Neural cell (in vitro differentiated cells): ENCODE results near the gene SERPINB1.

Experiments used
- CTCF ChIP-seq: fragments of 450-650 bp; IDR thresholded peaks from 2 replicates; pipeline ENCODE4 v1.5.1; 2014; ENCODE audit warnings: antibody characterized with exemption, mild to moderate bottlenecking, moderate library complexity; ENCODE audit not compliant: poor library complexity, severe bottlenecking
- EP300 ChIP-seq: fragments of 450-650 bp; conservative IDR thresholded peaks from 2 replicates; pipeline ENCODE4 v1.6.1; 2014; ENCODE audit warnings: antibody characterized with exemption, mild to moderate bottlenecking, moderate library complexity; ENCODE audit not compliant: poor library complexity, severe bottlenecking
- EZH2 ChIP-seq: fragments of 200-600, 300-800 bp; shearing (Covaris generic), sonication (generic); IDR thresholded peaks from 2 replicates; pipeline ENCODE4 v1.6.1; 2014; ENCODE audit warnings: antibody characterized with exemption, low read length, borderline replicate concordance, mild to moderate bottlenecking; ENCODE audit not compliant: insufficient read depth, poor library complexity, severe bottlenecking
- MXI1 ChIP-seq: fragments of 450-650 bp; conservative IDR thresholded peaks from 2 replicates; pipeline ENCODE4 v1.6.1; 2014; ENCODE audit warnings: antibody characterized with exemption, mild to moderate bottlenecking; ENCODE audit not compliant: poor library complexity, severe bottlenecking
- POLR2AphosphoS5 ChIP-seq: IDR thresholded peaks from 2 replicates; pipeline ENCODE4 v1.6.1; 2012

DNA sequence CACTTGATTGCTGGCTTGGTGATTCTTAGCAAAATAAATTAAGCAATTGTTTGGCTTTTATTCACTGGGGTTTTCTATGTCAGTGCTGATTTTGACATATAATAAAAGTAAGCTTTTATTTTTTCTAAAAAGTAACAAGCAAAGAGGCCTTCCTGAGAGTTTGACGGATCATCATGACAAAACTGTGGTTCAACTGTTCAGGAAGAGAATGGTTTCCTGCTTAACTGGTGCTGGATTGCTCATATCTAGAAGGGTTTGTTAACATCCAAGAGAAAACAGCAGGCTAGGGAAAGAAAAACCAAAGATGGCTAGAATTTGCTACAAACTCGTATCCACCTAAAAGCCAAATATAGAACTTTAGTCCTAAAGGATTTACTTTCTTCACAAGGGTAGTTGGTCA lies 21.2 kb downstream of the SERPINB1 start:
- TF ChIP-seq EP300 = no peak
- TF ChIP-seq CTCF = no peak
- TF ChIP-seq POLR2AphosphoS5 = no peak
- no peak for TF ChIP-seq MXI1
- TF ChIP-seq EZH2 = no peak
